NCI-H2107 (cell line): ENCODE data around the gene ZMIZ1.

Source experiments
- DNase-seq: peaks from one replicate; lab custom pipeline; 2025; lab: John Stamatoyannopoulos, UW

ZMIZ1 gene

DNA sequence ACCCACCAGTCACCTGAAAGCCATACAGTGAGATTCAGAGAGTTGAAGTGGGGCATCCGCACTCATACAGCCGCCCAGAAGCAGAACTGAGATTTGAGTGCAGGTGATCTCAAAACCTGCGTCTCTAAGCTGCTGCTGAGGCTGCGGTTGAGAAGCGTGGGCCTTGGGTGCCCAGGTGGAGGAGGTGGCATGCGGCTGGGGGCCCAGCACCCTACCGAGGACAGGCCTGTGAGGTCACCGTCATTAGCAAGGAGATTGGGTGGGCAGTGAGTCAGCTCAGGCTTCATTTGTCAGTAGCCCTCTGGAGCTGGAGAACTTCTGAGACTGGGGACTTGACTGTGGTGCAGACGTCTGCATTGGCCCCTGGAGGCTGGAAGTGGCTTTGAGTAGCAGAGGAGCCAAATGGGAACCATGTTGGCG lies 29.8 kb downstream of the ZMIZ1 start:
- no peak for DNase-seq

DNA sequence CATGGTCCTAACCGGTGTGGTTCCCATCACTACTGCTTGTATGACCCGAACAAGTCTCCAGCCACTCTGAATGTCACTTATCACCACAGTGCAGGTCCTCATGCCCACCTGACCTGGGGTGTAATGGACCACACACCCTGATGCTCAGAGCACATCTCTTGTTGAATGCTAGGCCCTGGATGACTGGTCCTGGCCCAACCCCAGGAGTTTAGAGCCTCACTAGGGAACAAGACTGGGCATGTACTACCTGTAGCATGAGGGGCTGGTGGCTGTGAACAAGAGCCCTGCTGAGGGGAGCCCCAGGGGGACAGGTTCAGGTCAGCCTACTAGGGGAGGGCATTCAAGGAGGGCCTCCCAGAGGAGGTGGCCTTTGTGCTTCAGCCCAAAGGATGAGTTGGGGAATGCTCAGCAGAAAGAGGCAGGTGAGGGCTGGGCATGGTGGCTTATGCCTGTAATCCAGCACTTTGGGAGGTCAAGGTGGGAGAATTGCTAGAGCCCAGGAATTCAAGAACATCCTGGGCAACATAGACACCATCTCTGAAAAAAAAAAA lies 31.2 kb downstream of the ZMIZ1 start:
- no peak for DNase-seq

DNA sequence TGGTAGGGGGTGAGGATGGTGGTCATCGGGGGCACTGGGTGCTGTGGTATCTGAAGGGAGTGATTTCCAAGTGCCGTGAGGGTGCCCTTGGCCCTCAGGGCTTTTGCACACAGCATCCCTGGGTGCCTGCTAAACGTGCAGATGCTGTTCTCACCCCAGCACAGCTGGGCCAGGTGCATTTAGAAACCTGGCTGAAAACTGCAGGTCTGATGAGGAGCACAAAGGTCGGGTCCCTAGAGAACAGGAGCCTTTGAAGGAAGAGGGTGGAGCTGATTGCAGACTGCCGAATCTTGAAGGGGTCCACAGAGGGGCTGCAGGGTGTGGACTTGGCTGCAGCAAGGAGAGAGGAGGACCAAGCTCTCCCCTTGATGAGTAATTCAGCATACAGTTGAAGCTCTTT lies 32.0 kb downstream of the ZMIZ1 start:
- DNase-seq: no peak

DNA sequence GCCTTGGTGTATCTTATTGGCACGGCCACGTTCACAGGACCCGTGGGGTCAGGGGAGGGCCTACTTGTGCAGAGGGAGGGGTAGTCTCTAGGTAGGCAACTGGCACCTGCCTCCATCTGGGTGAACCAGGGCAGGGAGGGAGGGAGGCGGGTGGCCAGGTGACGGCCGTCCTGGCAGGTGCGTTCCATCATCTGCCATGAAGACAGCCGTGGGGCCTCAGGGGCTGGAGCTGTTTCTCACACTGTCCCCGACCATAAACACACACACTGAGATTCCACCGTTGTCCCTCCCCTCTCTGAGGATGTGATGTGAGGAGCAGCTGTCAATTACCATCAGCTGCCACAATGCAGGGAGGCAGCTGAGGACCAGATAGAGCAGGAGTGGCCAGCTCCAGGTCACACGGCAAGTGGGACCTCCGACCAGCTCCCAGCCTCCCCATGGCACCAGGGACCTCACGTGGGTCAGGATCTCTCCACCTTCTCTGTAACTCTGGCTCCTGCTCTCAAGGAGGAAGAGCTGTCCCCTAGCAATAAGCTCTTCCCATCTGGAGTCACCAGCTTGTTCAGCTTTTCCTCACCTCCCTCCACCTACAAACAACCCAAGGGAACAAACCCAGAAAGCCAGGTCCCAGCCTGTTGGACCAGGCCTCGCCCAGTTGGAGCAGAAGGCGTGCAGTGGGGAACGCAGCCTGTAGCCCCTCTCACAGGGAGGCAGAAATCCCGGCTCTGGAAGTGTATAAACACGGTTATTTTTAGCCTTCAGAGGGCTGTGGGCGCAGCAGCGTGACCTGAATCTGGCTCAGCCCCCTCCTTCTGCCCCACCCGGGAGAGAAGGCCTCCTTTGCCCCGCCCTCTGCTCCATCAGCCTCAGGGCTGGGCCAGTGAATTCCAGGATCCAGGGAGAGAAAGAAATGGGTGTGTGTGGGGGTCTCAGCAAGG lies 33.1 kb downstream of the ZMIZ1 start:
- no peak for DNase-seq

DNA sequence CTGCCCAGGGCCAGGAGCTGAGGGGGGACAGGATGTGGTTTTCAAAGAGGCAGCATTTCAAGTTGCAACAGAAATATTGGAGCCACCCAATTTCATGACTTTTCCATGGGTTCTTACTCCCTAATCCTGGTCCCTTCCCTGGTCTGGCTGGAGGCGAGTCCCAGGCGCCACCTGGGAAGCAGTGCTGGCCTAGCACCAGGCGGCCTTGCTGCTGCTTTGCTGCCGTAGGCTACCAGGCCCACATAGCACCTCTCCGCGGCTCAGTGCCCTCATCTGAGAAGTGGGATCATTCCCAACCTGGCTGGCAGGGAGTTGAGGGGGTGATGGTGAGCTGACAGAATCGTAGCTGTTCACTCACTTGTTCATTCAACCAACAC lies 33.7 kb downstream of the ZMIZ1 start:
- DNase-seq: no peak

DNA sequence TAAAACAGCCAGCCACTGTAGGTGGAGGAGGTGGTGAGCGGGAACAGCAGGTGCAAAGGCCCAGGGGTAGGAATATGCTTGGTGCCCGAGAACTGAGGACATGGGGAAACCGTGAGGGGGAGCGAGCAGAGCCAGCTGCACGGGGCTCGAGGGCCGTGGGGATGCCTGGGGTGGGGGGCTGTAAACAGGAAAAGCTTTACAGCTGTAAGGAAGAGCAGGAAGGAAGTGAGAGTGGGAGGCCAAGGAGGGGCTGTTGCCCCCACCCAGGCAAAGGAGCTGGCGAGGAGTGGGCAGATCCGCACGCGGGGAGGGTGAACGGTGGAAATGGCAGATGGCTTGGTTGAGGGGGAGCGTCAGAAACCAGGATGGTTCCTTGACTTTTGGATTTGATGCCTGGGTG lies 34.4 kb downstream of the ZMIZ1 start:
- no peak for DNase-seq

DNA sequence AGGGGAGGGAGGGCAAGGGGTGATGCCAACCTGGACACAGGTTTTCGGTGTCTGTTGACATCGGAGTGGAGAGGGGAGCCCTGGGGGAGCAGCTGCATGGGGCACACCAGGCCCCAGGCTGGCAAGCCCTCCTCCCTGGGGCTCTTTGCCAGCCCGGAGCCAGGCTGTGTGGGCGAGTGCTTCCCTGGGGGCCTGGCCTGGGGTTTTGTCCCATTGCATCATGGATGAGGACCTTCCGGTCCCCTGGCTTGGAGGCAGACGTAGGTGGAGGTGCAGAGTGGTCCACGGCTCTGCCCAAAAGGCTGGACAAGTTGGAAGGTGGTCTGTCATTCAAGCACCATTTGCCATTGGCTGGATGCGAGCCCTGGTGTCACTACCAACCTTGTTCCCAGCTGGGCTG lies 34.8 kb downstream of the ZMIZ1 start:
- DNase-seq: no peak

DNA sequence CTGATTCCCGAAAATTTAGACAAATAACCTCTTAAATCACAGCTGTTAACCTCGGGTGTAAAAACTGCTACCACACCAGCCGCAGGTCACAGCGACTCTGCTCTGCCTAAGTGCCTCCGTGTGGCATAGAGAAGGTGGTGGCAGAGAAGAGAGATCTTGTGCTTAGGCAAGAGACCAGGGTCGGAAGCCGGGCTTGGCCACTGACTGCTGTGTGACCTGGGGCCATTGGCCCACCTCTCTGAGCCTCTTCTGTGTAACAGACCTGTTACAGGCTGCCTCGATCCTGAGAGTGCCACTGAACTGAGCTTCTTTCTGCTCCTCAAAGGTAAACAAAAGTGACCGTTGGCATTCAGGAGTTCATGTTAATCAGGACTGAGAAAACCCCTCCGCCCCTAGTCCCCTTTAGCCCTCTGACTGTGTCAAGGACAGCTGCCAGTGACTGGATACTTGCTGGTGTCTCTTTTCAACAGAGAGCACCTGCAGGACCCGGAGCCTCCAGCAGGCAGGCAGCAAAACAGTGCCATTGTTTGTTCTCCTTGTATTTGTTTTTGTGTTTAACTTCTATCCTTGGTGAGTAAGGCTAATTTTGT lies 36.5 kb downstream of the ZMIZ1 start:
- DNase-seq: no peak

DNA sequence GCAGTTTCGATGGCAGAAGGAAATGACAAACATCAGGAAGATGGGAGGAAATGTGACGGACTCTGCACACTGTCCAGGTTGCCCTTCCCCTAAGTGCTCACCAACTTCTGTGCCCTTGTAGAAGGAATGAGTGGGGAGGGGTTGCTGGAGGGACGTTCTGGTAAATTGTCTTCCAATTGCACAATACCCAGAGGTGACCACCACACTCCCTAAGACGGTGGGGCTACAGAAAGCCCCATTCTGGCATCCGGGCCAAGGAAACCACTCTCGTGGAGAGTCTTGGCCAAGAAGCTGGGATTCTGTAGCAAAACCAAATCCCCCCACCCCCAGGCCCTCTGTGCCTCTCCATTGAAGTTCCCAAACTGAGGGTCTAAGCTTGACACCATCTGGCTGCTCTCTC lies 37.1 kb downstream of the ZMIZ1 start:
- no peak for DNase-seq

DNA sequence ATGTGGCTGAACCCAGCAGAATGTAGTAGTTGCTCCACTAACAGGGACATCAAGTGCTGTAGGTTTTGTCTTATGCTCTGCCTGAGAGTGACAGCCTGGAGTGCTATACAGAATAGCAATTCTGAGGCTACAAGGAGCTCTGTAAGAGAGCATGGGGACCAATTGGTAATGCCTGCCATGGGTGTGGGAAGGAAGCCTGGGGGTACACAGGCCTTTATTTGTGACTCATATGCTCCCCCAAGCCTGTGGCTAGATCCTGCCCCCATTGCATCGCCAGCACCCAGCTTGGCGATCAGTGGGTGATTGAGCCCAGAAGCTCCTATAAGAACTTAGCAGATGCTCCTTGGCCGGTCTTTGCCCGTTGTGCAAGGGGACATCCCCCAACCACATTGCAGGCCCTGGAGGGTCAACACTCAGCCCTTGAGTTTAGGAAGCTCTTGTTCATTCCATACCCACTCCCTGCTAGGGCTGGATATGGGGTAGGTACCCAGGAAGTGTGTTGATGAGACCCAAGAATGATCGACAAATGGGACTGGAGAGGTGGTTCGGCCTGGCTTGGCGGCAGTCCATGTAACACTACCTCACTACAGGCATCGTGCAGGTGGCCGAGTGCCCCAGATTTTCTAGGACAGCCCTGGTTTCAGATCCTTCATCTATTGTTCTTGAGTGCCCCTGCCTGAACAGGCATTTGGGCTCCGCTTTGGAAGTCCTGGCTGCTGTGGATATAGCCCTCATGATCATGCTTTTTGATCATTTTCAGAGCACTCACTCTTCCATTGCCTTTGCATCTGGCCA lies 37.7 kb downstream of the ZMIZ1 start:
- no peak for DNase-seq

DNA sequence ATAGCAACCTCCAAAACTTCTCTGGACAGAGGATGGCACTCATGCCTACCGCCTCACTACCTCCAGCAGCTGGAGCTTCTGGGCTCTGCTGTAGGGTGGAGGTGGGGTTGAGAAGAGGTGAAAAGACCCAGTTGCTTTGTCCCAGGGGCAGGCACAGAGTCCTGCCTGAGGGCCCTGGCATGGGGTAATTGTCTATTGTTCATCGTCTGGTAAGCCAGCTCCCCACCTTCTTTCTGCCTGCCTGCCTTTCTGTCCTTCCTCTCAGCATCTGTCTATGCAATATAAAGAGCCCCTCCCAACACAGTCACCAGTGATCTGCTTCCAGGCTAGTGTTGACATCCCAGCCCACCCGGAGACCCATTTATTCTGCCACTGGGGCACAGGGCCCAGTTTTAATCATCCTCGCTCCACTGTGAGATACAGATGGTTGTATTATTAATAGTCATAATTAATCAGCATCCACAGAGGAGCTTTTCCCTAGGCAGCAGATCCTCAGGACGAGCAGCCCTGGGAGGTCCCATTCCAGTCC lies 39.0 kb downstream of the ZMIZ1 start:
- DNase-seq: no peak

DNA sequence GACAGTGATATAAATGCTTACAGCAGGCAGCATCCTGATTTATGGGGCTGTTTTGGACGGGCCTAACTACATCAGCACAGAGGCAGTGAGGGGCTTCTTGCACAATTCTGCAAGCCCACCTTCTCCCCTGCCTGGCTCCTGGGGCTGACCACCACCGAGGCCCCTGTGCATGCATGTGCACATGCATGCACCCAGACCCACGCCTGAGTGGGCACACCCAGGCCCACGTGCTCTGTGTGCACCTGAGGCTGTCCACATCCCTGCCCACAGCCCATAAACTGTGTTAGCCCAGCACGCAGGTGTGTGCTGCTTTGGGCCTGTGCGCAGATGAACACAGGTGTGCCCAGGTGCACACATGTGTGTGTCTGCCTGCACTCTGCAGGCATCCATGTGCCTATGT lies 40.0 kb downstream of the ZMIZ1 start:
- DNase-seq: no peak

DNA sequence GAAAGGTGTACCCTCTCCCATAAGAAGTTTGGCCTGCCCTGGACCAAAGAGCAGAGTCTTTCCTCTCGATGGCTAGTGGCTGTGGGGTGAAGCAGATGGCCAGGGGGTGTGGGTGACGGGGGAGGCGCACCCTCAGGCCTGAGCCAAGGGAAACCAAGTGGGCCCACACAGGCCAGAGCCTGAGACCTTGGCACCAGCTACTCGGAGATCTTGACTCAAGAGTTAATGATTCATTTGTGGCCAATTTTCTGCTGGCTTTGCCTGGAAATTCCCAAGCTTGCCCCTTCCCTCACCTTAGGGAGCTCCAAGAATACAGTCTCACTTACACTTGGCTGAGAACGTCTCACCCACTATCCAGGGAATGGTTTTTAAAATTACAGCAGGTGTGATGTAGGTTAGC lies 42.7 kb downstream of the ZMIZ1 start:
- no peak for DNase-seq

DNA sequence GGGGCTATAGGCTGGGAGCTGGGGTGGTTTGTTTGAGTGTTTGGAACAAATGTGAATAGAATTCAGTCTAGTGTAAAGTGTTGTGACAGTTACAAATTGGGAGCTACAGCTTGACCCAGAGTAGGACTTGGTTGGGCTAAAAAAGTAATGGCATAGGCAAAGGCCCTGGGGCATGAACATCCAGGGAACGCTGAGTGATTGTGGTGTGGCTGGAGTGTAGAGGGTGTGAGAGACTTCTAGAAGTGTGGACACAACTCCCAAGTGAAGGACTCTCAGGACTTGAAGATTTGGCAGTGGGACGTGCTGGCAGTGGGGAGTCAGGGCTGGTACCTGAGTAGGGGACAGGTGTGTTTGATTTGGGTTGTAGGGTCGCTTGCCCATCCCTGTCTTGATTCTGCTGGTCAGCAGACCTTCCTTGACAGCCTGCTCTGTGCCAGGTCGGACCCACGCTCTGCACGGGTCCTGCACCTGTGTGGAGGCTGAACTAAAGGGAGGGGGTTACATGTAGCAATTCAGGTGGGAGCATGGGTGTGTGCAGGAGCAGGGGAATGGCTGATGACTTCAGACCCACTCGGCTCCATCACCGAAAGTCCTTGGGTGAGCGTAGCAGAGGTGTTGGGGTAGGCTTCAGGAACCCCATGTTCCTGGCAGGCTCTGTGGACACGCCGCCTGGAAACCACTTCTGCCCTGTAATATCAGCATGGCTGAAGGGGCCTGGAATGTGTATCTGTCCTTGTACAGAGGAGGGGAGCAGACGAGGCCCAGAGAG lies 43.3 kb downstream of the ZMIZ1 start:
- no peak for DNase-seq

DNA sequence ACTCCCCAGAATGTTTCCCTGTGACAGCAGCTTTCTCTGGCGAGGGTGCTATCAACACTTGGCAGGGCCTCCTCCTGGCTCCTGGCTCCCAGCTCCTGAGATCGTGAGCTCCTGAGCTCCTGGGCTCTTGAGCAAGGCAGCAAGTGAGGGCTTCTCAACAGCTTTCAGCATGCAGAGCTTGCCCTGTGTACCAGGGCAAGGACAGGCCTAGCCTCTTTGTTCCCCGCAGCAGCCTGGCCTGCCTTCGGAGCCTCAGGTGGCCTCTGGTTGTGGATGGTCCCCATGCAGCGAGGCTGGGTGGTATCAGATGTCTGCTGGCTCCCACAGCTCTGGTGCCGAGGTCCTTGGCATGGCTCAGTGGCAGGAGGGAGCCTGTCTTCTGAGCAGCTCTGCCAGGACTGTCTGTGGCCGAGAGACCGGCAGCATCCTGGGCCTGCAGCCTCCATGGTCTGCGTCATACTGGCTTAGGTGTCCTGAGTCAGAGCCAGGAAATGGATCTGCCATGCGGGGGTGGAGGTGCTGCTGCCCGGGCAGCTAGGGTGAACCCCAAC lies 44.2 kb downstream of the ZMIZ1 start:
- no peak for DNase-seq

DNA sequence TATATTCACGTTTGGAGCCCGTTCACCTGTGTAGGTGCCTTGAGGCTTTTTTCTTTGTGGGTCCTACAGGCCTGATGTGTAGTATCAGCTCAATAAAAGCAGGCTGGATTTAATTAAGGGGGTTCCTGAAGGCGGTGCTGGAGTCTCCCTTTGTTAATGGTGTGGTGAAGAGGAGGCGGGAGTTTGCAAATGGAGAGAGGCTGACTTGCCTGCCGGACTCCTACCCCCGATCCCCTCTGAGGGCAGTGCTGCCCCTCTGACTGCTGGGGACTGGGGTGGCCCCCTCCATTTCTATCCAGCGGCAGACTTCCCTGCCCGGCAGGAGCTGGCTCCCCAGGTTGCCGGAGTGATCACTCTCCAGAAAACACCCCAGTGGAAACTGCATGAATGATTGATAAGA lies 45.1 kb downstream of the ZMIZ1 start:
- DNase-seq: no peak

DNA sequence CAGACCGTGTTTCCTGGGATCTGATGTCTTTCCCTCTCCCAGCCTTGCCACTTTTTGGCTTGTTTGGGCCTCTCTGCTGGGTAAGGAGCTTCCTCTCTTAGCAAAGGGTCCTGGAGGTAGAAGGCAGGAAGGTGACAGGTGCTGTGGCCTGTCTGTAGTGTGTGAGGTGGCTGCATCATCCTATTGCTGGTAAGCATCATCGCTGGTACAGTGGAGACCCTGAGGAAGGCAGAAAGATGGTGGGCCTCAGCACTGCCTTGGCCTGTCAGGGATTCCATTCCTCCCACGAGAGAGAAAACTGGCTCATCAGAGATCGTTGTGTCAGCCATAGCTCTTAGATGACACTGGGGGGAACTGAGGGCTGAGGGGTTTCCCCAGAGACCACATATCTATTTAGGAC lies 46.5 kb downstream of the ZMIZ1 start:
- DNase-seq: no peak

DNA sequence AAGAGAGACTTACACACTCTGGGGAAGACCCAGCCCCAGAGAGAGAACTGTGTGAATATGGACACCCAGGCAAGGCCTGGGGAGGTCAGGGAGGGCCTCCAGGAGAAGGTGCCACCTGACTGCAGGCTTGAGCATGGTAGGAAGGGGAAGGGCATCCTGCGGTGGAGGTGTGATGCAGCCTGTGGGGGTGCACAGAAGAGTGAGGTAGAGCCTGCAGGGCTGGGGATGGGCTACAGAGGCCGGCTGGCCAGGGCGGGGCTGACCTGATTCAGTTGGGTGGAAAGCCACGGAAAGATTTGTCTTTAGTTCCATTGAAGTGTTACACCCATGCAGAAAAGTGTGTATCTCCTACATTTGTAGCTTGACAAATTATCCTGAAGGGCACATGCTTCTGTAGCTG lies 47.6 kb downstream of the ZMIZ1 start:
- DNase-seq: no peak

DNA sequence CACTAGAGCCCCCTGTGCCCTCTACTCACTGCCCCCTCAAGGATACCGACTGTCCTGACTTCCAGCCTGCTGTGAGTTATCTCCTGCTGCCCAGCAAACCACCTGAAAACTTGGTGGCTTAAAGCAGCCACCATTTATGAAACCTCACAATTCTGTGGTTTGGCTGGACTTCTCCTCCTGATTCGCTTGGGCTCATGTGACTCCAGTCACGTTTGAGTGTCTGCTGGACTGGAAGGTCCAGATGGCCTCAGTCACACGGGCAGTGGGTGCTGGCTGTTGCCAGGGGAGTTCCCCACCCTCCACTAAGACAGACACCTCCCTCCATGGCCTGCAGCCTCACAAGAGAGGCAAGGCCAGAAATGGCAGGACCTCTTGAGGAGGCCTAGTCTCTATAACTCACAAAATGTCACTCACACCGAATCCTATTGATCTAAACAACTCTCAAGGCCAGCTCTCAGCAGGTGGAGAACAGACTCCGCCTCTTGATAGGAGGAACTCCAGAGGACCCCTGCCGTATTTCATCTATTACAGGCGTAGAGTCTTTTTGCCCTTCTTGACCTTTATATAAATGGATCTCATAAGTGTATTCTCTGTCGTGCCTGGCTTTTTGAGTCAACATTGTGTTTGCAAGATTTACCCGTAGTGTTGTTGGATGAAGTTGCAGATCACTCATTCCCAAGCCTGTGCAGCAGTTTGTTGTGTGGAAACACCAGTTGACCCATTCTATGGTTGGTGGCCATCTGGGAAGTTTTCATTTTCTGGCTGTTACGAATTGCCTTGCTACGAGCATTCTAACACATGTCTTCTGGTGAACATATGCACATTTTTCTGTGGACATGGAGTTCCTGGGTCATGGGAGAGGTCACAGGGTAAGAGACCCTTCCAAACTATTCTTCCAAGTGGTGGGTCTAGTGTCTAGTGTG lies 48.3 kb downstream of the ZMIZ1 start:
- no peak for DNase-seq
